ENCODE data around the gene HELT.
"Not testable (repeated sequence)": the region's sequence is repeated elsewhere in the genome, so short reads cannot be mapped to it uniquely, and the experiment has no call there.

The HELT gene, protein sequence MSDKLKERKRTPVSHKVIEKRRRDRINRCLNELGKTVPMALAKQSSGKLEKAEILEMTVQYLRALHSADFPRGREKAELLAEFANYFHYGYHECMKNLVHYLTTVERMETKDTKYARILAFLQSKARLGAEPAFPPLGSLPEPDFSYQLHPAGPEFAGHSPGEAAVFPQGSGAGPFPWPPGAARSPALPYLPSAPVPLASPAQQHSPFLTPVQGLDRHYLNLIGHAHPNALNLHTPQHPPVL

DNA sequence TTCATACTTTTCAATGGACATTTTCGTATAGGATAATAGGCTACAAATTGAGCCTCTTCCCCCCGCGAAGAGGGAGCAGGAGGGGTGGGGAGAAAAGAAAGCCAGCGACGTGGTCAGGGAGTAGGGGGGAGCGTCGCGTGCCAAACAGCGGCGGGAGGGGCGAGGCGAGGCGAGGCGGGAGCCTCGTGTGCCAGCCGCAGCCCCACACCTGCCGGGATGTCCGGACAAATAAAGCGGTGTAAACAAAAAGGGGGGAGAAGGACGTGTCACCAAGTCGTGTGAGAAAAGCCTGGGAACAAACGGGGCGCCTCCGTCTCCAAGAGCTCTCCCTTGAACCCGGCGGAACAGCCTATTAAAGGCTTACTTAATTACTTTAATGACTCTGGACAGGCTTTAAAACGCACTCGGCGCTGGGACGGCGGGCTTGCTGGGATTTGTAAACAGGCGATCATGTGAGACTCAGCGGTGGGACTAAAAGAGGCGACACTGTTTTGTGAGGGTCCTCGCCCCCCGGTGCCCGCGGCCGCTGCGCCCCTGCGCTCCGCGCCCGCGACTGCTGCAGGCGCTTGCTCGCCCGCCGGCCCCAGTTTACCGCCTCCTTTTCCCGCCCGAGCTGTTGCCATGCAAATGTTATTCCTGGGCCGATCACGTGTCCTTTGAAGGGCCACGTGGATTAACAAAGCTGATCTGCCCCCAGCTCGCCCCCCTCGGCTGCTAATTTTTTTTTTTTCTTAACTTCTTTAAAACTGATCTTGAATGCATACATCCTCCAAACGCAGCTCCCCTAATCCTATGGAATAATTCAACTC lies at the start of gene HELT:
HELT (plus strand) TSS at position 527 of the 809 bp plus-strand sequence. CDS start 439 bp downstream, outside the sequence.
- no peak for DNase-seq (ENCODE audit: low spot score)

DNA sequence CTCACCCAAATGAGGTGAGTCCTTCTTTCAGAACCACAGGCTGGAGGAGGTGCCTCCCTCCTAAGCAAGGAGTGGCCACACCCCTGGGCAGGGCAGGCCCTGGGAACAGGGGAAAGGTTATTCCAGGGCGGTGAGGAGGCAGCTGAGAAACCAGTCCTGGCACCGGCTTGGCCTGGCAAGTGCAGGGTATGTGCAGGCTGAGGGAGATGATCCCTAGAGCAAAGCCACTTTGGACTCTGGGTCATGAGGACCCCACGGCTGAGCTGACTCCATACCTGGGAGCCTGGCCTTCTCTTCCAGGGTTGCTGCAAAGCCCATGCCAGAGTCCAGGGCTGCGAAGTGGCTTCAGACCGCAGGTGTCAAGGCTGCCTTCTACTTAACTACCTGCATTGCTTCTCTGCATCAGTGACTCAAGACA lies 49.5 kb upstream of the HELT start:
- no peak for DNase-seq (ENCODE audit: low spot score)

DNA sequence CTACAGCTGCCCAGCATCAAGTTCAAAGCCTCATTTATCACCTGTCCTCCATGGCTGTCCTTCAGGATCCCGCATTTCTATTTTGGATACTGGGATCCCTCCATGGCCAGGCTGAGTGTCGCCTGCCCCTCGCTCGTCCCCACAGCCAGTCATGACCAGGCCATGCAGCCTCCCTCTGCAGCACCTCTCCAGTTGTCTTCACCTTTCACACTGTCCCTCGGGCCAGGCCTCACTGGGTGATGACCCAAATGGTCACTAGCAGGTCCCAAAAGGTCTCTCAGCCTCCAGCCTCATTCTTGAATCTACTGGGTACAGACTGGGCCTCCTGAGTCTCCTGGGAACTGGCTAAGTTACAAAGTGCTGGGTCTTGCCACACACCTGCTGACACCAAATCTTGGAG lies 48.7 kb upstream of the HELT start:
- DNase-seq (ENCODE audit: low spot score), result no peak

DNA sequence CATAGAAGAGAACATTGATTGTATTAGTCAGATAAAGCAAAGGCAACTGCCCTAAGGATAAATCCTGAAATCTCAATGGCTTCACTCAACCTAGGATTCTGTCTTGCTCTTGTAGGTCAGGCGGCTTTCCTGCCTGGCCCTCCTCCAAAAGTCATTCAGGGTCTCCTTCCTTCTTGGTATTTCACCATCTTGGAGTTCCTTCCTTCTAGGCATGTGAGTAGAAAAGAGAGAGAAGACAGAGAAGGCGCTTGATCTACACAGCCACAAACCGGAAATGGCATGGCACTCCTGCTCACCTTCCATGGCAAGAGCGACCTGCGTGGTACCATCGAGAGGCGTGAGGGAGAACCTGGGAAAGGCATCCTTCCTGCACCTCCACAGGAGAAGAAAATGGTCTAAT lies 45.3 kb upstream of the HELT start:
- no peak for DNase-seq (ENCODE audit: low spot score)

DNA sequence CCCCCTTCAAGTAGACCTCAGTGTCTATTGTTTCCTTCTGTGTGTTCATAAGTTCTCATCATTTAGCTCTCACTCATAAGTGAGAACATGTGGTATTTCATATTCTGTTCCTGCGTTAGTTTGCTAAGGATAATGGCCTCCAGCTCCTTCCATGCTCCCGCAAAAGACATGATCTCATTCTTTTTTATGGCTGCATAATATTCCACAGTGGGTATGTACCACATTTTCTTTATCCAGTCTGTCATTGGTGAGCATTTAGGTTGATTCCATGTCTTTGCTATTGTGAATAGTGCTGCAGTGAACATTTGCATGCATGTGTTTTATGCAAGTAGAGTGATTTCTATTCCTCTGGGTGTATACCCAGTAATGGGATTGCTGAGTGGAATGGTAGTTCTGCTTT lies 41.9 kb upstream of the HELT start:
- DNase-seq (ENCODE audit: low spot score), result not testable (repeated sequence)

DNA sequence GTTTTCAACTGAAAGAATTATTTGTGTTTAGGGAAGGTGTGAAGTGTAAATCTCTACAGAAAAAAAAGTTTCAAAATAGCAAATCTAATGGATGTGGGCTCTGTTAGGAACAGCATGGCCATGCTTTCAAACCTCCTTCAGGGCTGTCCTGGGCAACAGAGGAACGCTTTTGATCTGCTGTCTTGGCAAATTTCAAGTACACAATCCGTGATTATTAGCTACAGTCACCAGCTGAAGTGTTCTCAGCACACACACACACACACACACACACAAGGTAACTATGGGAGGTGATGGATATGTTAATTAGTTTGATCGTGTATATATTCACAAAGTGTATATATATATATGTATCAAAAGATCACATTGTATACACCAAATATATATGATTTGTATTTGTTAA lies 40.5 kb upstream of the HELT start:
- no peak for DNase-seq (ENCODE audit: low spot score)

DNA sequence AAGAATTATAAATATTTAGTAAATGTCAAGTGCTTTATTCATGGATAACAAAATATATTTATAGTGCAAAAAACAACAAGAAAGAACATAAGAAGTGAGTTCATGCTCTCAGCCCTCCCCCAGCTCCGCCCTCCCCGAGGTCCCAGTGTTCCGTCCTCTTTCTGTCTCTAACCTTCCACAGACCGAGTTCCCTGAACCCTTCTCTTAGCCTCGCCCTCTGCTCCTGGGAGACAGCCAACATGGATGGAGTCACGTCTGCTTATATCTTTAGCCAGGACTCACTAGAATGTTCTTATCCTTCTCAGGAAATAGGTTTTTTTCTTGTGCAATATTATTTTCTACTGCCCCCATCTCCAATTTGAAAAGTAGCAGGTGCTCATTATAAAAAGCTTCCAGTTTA lies 40.1 kb upstream of the HELT start:
- DNase-seq (ENCODE audit: low spot score), result no peak

DNA sequence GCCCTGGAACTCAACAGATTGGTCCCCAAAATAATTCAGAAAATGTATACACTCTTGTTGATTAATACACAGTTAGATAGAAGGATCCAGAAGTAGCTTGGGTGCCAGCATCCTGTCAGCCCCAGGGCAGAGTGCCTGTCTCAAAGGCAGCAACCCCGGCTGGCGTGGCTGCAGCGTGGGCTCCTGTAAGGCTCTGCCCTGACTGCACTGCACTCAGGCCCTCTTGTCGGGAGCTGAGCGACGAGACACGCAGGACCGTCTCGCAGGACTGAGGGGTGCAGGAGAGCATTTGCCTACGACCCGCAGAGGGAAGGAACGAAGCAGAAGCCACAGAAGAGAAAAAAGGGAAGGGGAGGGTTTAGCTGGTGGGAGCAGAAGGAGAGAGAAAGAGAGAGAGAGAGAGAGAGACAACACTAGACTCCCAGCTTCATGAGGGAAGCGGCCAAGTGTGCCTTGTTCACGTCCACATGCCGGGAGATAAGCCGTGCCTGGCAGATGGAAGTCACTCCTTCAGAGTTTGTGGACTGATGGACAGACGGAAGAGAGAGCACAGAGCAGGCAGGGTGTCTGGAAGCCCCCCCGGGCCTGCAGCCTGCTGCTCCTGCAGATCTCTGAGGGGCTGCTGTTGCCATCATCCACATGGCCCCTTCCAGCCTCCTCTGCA lies 38.7 kb upstream of the HELT start:
- no peak for DNase-seq (ENCODE audit: low spot score)

DNA sequence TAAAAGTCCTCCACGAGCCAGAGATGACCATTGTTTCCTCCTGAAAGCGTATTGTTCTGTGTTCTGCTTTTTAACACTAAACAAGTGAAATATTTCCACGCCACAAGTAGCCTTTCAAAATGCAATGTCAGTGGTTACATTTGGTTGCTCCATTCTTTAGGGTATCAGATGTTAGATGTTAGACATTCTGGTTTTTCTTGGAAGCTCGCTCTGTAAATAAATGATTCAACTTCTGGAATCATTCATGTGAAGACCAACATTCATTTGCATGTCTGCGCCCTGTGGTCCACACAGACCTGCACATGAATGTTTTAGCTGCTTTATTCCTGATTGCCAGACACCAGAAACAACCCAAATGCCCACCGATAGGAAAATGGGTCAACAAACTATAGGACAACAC lies 38.0 kb upstream of the HELT start:
- DNase-seq (ENCODE audit: low spot score), result no peak

DNA sequence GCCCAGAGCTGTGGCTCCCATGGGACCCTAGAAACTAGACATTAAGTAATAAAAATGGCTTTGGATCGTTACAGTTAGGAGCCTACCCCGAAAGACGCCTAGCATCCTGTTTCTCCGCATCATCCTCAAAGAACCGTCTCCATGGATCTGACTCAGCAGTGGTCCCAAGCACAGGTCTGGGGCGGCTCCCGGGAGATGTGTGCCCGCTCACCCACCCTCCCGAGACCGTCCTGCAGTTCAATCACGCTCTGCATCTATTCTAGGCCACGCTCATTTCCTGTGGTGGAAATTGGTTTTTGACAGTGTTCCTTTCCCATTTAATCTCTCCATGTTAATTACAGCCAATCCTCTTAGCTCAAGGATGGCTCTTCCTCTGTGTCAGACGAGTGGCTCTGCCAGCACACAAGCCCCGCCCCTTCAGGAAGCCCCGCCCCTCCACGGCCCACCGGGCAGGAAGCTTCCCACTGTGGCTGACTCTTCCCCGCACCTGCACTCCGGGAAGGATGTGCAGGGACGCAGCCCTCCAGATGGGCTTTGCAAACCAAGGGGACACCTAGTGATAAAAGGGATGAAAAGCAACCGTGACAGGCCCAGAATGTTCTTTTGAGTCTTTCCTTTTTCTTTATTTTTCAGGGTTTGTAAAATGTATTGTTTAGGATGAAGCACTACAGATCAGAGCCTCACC lies 34.5 kb upstream of the HELT start:
- peak; percentile 65 for DNase-seq (ENCODE audit: low spot score)

DNA sequence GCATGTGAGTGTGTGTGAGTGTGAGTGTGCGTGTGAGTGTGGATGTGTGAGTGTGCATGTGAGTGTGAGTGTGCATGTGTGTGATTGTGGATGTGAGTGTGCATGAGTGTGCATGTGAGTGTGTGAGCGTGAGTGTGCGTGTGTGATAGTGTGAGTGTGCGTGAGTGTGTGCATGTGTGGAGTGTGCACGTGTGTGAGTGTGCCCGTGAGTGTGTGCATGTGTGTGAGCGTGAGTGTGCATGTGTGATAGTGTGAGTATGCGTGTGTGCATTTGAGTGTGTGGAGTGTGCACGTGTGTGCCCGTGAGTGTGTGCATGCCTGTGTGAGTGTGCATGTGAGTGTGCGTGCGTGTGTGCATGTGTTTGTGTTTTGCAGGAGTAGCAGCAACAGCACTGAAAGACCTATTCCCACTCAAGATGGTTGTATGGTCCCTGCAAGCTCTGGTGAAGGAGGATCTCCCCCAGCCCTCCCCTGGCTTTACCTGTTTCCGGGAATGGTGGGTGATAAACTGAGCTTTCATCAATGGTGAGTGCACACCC lies 30.7 kb upstream of the HELT start:
- no peak for DNase-seq (ENCODE audit: low spot score)

DNA sequence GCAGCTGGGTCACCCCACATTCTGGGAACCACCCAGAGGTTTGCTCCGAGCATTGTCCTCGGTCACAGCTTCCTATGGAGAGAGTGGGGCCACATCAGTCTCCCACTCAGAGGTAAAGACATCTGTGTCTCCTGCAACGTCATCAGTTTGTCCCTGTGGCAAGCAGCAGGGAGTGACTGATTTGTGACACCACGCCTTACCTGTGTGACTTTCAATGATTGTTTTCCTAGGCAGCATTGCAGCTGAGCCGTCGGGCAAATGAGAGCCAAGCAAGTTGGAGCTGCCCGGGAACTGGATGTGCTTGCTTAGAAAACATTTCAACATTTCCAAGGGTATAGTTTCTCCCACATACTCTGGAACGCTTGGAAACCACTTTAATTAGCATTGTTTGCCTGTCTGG lies 29.7 kb upstream of the HELT start:
- DNase-seq (ENCODE audit: low spot score), result no peak

DNA sequence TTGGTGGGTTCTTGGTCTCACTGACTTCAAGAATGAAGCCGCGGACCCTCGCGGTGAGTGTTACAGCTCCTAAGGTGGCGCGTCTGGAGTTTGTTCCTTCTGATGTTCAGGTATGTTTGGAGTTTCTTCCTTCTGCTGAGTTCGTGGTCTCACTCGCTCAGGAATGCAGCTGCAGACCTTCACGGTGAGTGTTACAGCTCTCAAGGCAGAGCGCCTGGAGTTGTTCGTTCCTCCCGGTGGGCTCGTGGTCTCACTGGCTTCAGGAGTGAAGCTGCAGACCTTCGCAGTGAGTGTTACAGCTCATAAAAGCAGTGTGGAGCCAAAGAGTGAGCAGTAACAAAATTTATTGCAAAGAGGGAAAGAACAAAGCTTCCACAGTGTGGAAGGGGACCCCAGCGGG lies 29.0 kb upstream of the HELT start:
- DNase-seq (ENCODE audit: low spot score), result not testable (repeated sequence)

DNA sequence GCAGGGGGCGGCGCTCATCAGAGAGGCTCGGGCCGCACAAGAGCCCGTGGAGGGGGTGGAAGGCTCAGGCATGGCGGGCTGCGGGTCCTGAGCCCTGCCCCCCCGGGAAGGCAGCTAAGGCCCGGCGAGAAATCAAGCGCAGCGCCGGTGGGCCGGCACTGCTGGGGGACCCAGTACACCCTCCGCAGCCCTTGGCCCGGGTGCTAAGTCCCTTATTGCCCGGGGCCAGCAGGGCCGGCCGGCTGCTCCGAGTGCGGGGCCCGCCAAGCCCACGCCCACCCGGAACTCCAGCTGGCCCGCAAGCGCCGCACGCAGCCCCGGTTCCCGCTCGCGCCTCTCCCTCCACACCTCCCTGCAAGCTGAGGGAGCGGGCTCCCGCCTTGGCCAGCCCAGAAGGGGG lies 28.2 kb upstream of the HELT start:
- not testable (repeated sequence) for DNase-seq (ENCODE audit: low spot score)

DNA sequence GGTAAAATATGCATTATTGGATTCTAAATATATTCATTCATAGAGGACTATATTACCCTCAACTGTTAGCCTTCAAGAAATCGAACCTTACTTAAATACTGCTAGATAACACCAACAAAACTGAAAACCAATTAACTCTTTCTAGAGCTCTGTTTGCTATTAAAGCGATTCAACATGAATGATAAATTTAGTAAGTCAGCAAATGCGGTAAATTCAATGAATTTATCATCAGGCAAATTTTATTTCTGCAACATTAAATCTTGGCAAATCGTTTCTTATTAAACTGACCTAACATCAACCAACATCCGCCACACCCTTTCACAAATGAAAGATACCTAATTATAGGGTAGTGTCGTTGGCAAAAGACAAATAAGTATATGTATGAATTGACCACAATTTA lies 26.4 kb upstream of the HELT start:
- DNase-seq (ENCODE audit: low spot score), result no peak

DNA sequence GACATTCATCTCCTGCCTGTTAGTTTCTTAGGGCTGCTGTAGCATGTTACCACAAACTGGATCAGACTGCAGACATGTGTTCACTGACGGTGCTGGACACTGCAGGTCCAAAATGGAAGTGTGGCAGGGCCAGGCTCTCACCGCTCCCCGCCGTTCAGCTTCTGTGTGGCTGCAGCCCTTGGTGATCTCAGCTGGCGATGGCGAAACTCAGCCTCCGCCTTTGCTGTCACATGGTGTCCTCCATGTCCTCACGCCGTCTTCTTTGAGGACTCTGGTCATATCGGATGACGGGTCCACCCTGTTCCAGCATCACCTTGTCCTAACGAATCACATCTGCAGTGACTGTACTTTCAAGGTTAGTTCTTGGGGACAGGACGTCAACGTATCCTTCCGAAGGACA lies 25.9 kb upstream of the HELT start:
- DNase-seq (ENCODE audit: low spot score), result no peak

DNA sequence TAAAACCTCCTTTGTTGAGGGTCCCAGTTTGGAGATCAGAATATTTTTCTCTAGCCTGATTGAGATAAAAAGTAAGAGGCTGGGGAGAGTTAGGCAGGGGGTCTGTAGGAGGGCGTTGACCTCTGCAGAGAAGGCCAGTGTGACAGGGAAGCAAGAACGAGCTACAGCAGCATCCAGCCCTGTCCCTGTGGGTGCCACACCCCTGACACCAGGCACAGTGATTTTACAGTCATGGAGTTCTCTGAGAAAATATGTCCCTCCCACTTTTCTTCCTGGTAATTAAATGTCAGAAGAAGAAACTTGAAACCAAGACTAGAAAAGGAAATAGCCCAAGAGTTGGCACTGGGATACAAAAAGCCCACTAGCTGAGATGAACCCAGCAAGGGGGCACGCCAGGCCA lies 25.0 kb upstream of the HELT start:
- no peak for DNase-seq (ENCODE audit: low spot score)

DNA sequence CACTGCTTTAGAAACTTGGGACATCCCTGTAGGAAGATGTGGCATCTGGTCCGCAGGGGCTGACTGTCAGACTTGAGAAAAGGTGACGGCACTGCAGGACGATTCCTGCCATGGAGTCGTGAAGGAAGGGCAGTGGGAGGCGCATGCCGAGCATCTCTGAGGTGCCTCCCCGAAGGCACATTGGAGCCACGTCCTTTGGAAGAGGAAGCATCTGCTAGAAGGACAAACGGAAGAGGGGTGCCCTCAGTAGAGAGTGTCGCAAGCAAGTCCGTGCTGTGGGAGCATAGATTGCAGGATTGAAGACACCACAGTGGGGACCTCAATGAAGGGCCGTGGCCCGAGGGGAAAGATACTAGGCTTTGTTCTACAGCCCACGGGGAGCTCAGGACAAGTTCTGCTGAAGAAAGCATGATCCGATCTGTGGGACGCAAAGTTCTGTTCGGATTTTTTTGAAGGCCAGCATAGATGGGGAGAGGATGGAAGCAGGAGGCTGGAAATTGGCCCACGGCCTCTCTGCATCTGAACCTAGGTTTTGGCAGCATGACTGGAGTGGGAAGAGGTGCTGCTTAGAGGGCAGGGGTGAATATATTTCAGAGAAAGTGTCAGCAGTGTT lies 24.2 kb upstream of the HELT start:
- no peak for DNase-seq (ENCODE audit: low spot score)

DNA sequence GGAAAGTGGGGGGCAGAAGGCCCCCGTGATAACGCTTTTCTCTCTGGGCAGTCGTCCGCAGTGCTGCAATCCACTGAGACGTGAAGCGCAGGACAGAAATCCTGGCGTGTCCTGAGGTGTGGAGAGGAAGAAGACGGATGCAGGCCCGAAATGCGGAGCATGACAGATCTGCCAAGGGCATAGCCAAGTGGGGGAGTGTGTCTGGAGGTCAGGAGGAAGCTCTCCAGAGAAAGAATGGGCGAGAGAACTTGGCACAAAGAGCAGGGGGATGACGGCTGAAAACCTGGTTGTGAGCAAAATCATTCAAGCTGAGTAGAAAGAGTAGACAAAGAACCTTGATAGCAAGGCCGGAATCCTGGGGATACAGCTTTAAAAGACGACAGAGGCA lies 23.7 kb upstream of the HELT start:
- no peak for DNase-seq (ENCODE audit: low spot score)

DNA sequence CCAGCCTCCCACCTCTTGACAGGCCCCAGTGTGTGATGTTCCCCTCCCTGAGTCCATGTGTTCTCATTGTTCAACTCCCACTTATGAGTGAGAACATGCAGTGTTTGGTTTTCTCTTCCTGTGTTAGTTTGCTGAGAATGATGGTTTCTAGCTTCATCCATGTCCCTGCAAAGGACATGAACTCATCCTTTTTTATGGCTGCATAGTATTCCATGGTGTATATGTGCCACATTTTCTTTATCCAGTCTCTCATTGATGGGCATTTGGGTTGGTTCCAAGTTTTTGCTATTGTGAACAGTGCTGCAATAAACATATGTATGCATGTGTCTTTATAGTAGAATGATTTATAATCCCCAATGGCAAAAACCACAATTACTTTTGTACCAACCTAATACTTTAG lies 20.6 kb upstream of the HELT start:
- DNase-seq (ENCODE audit: low spot score), result not testable (repeated sequence)

DNA sequence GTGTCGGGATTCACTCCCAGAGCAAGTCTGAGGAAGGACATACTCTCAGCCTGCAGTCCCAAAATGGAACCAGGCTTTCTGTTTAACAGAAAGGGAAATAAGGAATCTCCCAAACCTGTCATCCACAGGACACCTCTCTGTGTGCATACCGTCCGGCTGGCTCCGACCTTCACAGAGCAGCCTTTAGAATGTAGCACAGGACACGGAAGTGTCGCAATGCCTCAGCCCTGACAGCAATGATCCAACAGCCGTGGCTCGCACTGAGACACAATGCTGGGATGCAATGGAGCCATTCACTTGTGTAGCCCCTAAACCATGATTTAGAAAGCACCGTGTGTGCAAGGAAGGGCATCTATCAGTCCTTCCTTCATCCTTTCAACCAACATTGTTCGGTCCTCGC lies 15.5 kb upstream of the HELT start:
- no peak for DNase-seq (ENCODE audit: low spot score)
